Activated gamma-delta T cell (primary cell): ENCODE results near the gene TMEM135.

ENCODE experiments used
- DNase-seq: peaks from one replicate; lab custom pipeline; 2025; lab: John Stamatoyannopoulos, UW

TMEM135 gene

GRCh38 chr11:87352759-87353707 lies 315.3 kb downstream of the TMEM135 start:
- DNase-seq: peak; percentile 32

GRCh38 chr11:87353771-87354345 lies 316.1 kb downstream of the TMEM135 start:
- no peak for DNase-seq

- DNase-seq: no peak
Observed at GRCh38 chr11:87355596-87355995, 317.9 kb downstream of the TMEM135 start.

GRCh38 chr11:87356428-87356827 lies 318.7 kb downstream of the TMEM135 start:
- no peak for DNase-seq

- DNase-seq: no peak
Observed at GRCh38 chr11:87358461-87358860, 320.7 kb downstream of the TMEM135 start.

- DNase-seq: no peak
Observed at GRCh38 chr11:87359401-87359800, 321.7 kb downstream of the TMEM135 start.

- no peak for DNase-seq
Observed at GRCh38 chr11:87361891-87362290, 324.2 kb downstream of the TMEM135 start.

GRCh38 chr11:87366346-87366745 lies 328.6 kb downstream of the TMEM135 start:
- no peak for DNase-seq

GRCh38 chr11:87366763-87367405 lies 329.1 kb downstream of the TMEM135 start:
- DNase-seq: no peak

- no peak for DNase-seq
Observed at GRCh38 chr11:87368151-87368550, 330.4 kb downstream of the TMEM135 start.

- no peak for DNase-seq
Observed at GRCh38 chr11:87368858-87369480, 331.2 kb downstream of the TMEM135 start.

GRCh38 chr11:87369888-87370287 lies 332.2 kb downstream of the TMEM135 start:
- no peak for DNase-seq

GRCh38 chr11:87372065-87372464 lies 334.3 kb downstream of the TMEM135 start:
- DNase-seq: no peak
